ENCODE measurements around the gene TXNDC11.

The TXNDC11 gene

DNA sequence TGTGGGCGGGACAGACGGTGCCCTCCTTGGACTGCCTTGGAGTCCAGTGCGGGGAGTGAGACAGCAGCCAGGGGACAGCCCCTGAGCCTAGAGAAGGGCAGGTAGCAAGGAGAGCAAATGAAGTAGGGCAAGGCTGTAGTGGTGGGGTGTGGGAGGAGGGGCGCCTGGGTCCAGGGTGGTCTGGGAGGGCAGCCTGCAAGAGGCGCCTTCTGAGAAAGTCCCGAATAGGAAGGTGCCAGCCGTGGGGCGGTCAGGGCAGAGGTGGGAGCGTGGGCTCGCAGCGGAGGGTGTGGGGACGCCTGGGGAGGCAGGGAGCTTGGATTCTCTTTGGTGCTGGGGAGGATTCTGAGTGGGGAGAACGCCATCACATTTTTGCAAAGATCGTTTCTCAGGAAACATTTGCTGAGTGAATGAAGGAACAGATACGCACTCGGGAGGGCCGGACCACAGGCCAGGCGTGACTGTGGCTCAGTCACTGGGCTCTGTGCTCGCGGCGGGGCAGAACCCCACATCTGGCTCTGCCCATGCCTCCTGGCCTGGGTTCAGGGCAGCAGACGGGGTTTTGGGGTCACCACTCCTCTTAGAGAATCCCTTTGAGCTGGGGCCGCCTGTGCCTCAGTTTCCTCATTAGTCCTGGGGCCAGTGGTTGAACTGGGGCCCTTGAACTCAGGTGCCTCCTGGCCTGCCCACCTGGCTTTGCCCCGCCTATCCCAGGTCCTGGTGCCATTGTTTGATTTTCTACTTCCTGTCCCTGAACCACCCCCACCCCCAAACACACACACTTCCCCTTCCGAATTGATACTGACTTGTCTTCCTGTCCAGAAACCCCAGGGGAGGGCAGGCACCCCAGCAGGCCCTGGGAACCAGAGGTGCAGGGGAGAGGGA is 70.2 kb downstream of the TXNDC11 start:
- DNase-seq, result no peak

DNA sequence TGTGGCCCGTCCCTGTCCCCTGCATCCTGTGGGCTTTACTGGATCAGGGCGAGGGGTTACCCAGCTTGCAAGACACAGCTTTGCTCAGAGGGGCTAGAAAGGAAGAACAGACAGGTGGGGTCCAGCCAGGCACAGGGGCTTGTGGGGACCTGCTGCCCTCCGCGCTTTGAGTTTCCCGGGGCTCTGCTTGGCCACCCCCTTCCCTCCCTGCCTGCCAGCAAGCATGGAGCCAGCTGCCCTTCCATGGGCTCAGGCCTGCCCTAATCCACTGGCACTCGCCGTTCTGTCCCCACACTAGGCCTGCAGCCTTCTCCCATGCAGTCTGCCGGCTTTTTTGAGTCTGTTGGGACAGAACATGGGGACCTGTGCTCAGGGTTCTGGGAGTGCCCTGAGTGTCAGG is 71.0 kb downstream of the TXNDC11 start:
- no peak for DNase-seq

DNA sequence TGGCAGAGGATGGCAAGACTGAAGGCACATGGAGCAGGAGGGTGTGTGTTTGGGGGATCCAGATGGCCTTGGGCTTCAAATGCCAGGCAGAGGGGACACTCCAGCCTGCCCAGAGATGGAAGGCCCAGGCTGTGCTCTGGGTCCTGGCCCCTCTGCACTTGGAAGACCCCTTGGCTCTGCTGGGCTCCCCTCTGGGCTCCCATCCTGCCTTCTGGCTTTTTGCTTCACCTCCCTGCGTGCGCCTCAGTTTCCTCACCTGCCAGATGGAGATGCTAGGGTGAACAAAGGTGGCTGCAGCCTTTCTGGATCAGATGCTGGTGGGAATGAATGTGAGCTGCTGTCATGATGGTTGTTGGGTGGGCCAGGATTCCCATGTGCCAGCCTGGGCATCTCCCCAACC is 71.4 kb downstream of the TXNDC11 start:
- DNase-seq, result no peak

DNA sequence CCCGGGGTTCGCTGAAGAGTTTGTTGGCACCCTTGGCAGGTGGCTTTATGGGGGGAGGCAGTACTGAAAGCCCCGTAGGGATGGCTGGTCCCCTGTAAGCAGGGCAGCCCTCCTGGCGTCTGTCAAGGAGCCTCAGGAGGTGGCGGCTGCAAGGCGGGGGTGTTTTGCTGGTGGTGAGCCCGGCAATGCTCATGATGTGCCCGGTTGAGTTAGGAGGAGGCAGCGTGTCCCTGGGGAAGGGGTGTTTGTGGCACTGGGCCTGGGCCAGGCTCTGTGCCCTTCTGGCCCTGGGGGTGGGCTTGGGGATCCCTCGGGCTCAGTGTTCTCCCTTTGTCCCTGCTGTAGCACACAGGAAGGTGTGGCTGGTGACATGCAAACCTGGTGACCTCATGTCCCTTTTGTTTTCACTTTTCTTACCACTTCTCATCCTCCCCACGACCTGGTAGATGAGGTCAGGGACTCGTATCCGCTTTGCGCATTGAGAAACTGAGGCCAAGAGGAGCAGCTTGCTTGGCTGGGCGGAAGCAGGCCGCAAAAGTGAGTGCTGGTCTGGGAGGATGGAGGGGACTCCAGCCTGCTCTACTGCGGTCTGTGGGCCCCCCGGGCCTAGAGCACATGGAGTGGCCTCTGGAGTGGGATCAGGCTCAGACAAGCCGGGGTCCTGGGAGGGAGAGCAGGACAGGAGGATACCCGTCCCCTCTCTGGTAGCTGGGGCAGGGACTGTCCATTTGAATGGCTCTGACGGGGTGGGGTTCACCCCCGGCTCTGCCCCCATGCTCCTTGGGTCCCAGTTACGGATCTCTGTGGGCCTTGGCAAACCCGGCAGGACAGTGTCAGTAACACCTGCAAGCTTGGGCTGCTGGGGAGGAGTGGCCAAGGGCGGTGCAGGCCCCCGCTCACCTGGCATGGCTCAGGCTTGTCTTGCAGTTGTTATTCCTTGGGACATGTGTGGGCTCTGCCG is 72.2 kb downstream of the TXNDC11 start:
- no peak for DNase-seq

DNA sequence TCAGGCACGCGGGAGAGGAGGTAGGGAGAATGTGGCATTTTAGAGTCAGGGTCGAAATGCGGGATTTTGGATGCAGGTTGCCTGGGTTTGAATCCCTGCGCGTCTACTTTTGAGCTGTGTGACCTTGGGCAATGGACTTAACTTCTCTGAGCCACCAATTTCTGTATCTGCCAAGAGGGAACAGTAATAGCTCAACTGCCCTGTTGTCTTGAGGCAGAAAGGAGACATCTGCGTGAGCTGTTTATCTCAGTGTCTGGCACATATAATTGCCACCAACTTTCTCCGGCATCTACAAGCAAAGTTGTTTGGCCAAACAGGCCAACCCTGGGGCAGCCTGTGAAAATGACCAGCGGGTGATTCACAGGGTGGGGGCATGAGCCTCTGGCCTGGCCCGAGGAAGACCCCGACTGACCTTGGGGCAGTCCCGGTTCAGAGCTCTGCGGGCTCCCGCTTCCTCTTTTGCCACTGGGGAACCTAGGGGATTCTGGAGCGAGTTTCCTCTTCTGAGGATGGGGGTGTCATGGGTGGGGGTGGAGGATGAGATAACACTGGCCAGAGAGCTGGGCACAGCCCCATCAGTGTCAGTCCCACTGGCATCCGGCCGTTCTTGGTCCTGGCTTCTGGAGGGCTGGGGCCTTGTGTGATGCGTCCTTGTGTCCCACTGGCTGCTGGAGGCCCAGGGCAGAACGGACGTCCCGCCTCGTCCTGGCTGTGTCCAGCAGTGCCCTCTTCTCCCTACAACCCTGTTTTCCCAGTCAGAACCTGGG is 73.1 kb downstream of the TXNDC11 start:
- DNase-seq, result peak; percentile 45

DNA sequence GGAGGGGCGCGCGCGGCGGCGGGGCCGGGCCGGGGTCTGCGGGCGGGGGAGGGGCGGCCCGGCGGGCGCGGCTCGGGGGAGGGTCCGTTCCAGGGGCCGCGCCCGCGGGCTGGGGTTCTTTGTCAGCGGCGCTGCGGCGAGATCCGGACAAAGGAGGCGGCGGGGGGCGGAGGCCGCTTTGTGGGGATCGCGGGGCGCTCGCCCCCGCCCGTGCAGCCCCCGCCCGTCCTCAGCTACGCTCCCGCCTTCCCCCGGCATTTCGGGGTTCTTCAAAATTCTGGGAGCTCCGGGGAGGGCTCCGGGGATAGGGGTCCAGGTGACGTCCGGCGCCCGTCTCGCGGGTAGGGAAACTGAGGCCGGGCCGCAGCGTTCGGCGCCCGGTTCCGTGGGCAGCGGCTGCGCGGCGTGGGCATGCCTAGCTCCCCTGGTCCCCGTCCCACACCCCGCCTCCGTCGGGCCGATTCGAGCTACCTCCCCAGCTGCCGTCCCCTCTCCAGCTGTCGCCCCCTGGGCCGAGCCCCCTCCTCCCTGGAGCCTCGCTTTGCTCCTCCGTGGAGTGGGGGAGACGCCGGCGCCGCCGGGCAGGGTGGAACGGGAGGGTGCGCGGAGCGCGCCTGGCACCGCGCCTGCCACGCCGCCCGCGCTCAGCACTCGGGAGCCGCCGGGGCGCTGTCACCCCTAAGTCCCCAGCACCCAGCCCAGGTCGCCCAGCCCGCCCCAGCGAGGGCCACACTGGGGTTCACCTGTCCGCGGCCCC is 73.9 kb downstream of the TXNDC11 start:
- peak; percentile 60 for DNase-seq

DNA sequence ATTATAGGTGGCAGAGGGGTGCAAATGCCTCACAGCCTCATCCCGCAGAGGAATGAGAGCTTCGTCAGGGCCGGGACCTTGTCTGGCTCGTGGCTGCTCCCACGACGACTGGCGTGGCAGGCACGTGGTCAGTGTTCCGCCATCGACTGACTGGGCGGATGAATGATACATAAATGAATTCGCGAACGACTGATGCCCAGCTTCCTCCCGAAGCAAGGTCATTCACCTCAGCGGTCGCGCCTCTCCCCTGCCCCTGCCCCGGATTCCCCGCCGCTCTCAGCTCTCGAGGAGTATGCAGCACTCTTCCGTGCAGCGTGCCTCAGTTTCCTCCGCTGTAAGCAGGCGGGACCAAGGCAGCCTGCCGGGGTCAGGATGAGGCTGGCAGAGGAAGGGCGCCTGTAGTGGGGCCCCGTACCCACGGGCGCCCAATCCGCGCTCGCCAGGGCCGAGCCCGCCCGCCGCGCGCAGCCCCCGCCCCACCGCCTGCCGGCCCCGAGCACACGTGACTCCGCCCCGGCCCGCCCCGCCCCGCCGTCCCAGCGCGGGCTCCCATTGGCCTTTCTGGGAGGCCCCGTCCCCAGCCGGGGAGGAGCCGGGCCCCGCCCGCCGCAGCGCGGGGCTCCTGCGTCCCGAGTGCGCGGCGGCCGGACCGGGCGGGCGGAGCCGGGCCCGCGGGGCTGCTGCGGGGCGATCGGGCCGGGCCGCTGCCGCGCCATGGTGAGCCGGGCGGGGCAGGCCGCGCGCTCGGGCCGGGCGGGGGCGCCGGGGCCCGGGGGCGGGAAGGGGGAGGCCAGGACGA is 74.6 kb downstream of the TXNDC11 start, which contains the start of gene SNN:
Gene SNN, plus strand, starts transcription at position 632 of the 799 bp plus-strand sequence. CDS start 7,605 bp downstream, outside the sequence.
- DNase-seq, result peak; percentile 95

DNA sequence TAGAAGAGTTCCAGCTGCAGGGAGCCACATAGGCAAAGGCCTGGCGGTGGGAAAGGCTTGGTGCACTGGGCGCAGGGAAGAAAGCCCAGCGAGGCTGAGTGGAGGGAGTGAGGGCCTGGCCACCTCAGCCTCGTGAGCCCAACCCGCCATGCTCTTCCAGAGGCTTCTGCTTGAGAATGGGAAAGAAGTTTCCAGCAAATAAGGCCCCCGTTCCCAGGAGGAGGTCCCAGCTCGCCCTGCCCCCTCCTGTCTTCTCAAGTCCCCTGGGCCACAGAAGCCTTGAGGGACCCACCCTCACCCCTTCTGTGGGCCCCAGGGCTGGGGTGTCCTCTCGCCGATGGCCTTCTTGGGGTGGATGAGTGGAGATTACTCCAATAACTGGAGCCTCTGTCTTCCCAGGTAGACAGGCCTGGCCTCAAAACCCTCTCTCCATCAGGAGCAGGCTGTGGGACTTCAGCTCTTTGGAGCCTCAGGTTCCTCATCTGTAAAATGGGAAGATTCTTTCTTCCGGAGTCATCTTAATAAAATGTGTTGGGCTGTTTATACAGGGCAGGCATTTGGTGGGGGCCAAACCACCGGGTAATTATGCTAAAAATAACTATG is 75.3 kb downstream of the TXNDC11 start:
- no peak for DNase-seq

DNA sequence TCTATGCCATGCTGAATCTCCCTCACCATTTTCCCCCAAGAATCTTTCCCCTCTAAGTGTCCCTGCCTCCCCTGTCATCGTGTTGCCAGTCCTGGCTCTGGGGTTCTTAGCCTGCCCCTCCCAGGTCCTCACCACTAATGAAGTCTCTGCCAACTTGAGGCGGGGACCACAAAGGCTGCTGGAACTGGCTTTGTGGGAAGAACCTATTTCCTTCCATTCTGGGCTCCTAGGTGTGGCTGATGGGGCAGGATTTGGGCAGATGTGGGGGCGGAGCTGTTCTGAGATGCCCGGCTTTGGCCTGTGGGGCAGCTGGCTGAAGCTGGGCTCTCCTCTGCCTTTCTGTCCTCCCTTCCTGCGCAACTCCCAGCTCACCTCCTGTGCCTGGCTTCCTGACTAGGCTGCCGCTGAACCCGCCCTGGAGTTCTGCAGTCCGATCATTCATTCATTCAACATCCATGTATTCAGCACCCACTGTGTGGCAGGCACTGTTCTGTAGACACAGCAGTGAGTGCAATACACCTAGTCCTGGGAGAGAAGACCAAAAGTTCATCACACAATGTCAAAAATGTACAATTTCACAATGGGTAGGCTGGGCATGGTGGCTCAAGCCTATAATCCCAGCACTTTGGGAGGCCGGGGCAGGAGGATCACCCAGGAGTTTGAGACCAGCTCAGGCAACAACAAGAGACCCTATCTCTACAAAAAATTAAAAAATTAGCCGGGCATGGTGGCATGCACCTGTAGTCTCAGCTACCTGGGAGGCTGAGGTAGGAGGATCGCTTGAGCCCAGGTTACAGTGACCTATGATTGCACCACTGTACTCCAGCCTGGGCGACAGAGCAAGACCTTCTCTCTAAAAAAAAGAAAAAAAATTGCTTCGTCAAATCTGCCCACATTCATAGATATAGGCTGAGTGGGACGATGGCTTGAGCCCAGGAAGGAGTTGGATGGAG is 76.3 kb downstream of the TXNDC11 start:
- no peak for DNase-seq

DNA sequence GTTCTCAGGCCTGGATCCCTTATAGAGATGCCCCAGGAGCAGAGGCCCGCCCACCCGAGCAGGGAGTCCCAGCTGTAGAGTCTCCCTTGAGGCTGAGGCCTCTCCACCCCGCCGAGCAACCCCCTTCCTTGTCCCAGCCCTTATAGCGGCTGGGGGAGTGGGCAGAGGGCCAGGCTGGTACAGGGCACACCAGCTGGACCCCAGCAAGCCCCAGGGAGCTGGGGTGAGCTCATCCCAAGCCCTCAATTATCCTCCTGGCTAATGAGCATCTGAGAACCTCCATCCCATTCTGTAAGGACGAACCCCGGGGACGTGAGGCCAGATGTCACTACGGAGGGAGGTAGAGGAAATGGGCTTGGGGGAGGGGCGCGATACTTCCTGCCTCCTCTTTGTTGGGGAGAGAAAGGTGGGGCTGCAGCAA is 77.6 kb downstream of the TXNDC11 start:
- DNase-seq, result peak; percentile 79

DNA sequence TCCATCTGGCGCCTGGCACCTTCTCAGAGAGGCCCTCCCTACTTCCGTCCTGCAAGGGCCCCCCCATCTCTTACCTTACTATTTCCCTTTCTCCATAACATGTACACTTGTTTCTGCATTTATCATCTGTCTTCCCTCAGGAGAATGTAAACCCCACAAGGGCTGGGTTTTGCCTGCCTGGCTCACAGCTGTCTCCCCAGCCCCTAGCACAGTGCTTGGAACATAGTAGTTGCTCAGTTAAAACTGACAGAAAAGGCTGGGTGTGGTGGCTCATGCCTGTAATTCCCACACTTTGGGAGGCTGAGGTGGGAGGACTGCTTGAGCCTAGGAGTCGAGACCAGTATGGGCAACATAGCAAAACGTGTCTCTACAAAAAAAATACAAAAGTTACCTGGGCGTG is 80.1 kb downstream of the TXNDC11 start:
- no peak for DNase-seq

DNA sequence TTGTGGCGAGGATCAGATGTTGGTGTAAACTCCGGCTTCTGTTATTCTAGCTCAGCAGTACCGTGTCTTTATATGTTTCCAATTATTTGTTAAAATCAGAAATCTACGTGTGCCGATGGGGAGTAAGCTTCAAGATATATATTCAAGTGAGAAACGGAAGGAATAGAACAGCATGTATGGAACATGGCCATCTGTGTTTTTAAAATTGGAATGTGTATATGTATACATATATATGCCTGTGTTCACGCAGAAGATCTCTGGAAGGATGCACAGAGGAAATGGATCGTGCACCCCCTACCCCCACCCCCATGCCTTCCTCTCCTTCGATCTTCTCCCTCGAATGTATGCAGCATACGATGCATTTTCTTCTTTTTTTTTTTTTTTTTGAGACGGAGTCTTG is 82.1 kb downstream of the TXNDC11 start:
- DNase-seq, result no peak

DNA sequence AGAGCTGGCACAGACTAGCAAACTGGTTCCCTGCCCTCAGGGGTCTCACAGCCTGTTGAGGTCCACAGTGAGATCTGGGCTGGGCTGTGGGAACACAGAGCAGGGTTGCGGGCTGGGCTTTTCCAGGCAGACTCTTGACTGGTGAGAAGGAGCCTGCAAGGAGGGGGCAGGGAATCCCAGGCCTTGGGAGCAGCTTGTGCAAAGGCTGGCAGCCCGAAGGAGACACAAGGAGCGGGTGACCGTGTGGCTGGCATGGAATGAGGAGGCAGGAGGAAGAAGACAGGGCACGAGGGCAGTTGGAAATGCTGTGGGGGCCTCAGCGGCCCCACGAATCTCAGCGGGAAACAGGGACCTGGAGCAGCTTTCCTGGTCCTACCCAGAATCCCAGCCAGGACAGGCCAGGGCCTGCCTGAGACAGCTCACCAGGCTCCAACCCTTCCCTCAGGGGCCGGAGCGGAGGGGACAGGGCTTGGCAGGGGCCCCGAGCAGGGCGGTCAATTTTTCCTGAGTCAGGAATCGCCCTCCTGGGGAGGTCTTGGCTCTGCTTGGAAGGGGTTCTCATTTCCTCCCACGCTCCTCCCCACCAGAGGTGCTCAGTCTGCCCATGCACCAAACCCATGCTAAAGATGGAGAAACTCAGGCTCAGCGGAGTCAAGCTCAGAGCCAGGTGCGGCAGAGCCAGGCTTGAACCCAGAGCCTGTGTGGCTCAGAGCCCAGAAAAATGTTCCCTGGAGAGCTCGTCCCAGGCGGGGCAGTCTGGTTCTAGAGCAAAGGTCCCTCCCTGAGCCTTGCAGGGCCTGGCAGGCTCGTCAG is 83.6 kb downstream of the TXNDC11 start:
- no peak for DNase-seq

DNA sequence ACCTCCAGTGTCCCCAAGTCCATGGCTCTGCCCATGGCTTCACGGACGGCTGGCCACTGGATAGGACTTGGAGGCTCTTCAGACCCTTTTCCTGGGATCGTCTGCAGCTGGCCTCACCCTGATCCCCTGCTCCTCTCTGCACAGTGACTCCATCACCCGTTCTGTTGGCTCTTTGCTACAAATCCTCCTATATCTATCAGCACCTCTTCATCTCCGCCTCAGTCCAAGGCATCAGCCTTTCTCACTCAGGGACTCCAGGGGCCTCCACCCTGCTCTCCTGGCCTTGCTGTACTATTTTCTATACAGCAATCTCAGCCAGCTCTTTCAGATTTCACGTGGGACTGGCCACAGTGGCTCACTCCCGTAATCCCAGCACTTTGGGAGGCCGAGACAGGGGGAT is 85.1 kb downstream of the TXNDC11 start:
- DNase-seq, result no peak

DNA sequence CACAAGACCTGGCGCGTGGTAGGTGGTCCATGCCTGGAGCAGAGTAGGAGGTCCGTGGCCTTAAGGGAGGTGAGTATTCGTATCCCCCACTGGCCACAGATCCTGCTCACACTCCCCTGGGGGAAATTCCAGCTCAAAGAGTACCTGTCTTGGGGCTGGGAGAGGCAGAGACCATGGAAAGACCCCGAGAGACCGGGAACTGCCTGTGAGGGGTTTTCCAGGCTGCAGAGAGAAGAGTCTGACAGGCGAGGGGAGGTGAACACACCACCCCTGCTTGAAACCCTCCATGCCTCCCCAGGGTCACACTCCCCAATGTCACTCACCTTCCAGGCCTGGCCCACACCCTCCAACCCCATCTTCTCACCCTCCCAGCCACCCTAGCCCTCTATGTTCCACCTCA is 87.0 kb downstream of the TXNDC11 start:
- no peak for DNase-seq

DNA sequence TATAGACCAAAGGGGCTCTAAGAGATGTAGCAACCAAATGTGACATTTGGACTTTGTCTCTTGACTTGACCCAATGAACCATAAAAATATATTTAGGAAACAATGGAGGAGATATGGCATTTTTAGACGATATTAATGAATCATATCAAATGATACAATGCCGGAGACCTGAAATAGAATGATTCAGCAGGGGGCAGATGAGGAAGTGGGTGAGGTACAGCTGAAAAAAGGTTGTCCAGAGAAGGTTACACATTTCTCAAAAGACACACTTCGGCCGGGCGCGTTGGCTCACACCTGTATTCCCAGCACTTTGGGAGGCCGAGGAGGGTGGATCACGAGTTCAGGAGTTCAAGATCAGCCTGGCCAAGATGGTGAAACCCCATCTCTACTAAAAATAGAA is 90.9 kb downstream of the TXNDC11 start:
- no peak for DNase-seq

DNA sequence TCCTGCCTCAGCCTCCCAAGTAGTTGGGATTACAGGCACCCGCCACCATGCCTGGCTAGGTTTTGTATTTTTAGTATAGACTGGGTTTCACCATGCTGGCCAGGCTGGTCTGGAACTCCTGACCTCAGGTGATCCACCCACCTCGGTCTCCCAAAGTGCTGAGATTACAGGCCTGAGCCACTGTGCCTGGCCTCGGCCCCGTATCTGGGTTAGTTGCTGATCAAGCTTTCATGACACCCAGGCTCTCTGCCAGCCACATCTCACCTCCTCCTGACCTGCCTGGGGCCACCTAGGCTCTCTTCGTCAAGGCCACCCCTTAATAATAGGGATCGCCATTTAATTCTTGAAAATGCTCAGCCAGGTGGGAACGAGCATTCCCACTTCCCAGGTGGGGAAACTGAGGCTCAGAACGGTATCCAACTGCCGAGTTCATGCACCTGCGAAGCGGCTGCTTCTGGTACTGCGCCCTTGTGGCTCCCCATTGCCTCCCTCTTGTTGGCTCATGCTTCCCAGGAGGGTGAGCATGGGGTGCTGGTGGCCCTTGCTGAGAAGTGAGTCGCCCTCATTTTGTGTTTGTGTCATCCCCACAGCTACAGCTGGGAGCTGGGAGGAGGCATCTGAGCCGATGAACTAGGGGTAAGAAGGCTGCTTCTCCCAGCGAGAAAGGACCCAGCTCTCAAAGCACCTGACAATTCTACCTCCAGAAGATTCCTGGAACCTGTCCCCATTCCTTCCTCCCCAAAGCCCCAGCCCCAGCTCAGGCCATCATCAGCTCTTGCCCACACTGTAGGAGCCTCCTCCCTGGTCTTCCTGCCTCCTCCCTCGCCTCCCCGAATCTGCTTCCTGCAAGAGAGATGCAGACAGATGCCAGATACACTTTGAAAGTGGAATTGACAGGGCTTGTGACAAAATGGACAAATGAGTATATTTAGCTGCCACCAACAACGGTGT is 91.7 kb downstream of the TXNDC11 start:
- no peak for DNase-seq
